GM23248 (cell line): ENCODE measurements around the gene ZNF555. TPM values are rescaled to one million over a fixed set of nuclear protein-coding genes. Genes with fewer than 3 reads are reported as not detected.
"Not testable (repeated sequence)": the region's sequence is repeated elsewhere in the genome, so short reads cannot be mapped to it uniquely, and the experiment has no call there.

Source experiments
- DNase-seq: peaks from one replicate; pipeline ENCODE4 v3.0.0-alpha.2; 2015
- H2AFZ ChIP-seq: fragments of 200-600 bp; sonication (generic); 2 replicates; pipeline ENCODE4 v1.6.1; 2016; ENCODE audit warnings: antibody characterized with exemption
- H3F3A ChIP-seq: fragments of 200-600 bp; sonication (generic); 2 replicates; pipeline ENCODE4 v1.6.1; 2016; ENCODE audit warnings: mild to moderate bottlenecking, antibody characterized with exemption, mixed run types; ENCODE audit not compliant: insufficient read depth
- H3K27ac ChIP-seq: fragments of 200-600 bp; sonication (generic); 2 replicates; pipeline ENCODE4 v1.5.1; 2016; ENCODE audit warnings: mild to moderate bottlenecking
- H3K27me3 ChIP-seq: fragments of 200-600 bp; sonication (generic); replicated peaks from 2 replicates; pipeline ENCODE4 v1.6.1; 2016; ENCODE audit warnings: mild to moderate bottlenecking; ENCODE audit not compliant: insufficient read depth
- H3K36me3 ChIP-seq: fragments of 200-600 bp; sonication (generic); 2 replicates; pipeline ENCODE4 v1.6.1; 2016; ENCODE audit warnings: low read depth, mild to moderate bottlenecking
- H3K4me1 ChIP-seq: fragments of 200-600 bp; sonication (generic); 2 replicates; pipeline ENCODE4 v1.6.1; 2016; ENCODE audit warnings: mild to moderate bottlenecking; ENCODE audit not compliant: insufficient read depth
- H3K4me2 ChIP-seq: fragments of 200-600 bp; sonication (generic); one replicate; pipeline ENCODE4 v1.6.1; 2016; ENCODE audit warnings: mild to moderate bottlenecking; ENCODE audit not compliant: unreplicated experiment
- H3K4me3 ChIP-seq: fragments of 200-600 bp; sonication (generic); 2 replicates; pipeline ENCODE4 v1.5.1; 2016; ENCODE audit warnings: mild to moderate bottlenecking
- H3K79me2 ChIP-seq: fragments of 200-600 bp; sonication (generic); 2 replicates; pipeline ENCODE4 v1.6.1; 2016; ENCODE audit warnings: mild to moderate bottlenecking; ENCODE audit not compliant: insufficient read depth
- H3K9ac ChIP-seq: fragments of 200-600 bp; sonication (generic); 2 replicates; pipeline ENCODE4 v1.6.1; 2016; ENCODE audit warnings: mild to moderate bottlenecking
- H3K9me2 ChIP-seq: fragments of 200-600 bp; sonication (generic); 2 replicates; pipeline ENCODE4 v1.6.1; 2016; ENCODE audit warnings: mixed run types, mild to moderate bottlenecking, moderate library complexity; ENCODE audit not compliant: insufficient read depth
- H3K9me3 ChIP-seq: fragments of 200-600 bp; sonication (generic); one replicate; pipeline ENCODE4 v1.6.1; 2017; ENCODE audit warnings: low read depth
- H4K20me1 ChIP-seq: fragments of 200-600 bp; sonication (generic); 2 replicates; pipeline ENCODE4 v1.6.0; 2016; ENCODE audit not compliant: insufficient read depth
- EZH2 ChIP-seq: fragments of 200-600 bp; sonication (generic); IDR thresholded peaks from 2 replicates; pipeline ENCODE4 v1.6.1; 2018; ENCODE audit warnings: antibody characterized with exemption, mild to moderate bottlenecking; ENCODE audit not compliant: insufficient read depth, poor library complexity, severe bottlenecking
- EZH2phosphoT487 ChIP-seq: fragments of 200-600 bp; sonication (generic); IDR thresholded peaks from 2 replicates; pipeline ENCODE4 v1.6.1; 2018; ENCODE audit warnings: antibody characterized with exemption, moderate library complexity, mild to moderate bottlenecking, low read depth; ENCODE audit not compliant: insufficient read depth
- WGBS, 2 experiments: methylation state at CpG; one replicate each; pipeline ENCODE4 v1.1.6; 2015 to 2017; ENCODE audit warnings: low lambda C conversion rate in 2 of 2, low coverage in 1 of 2; ENCODE audit errors: missing lambda C conversion rate in 2 of 2; 5-methylcytosine and 5-hydroxymethylcytosine counted together
- in situ Hi-C: fragments of 300-500 bp; cut with MboI; formaldehyde crosslinking; loops from 2 replicates; pipeline ENCODE4 v1.15.0; 2020
- polyA plus RNA-seq: library from polyadenylated mRNA; unstranded; fragments of >200 nt; fragmentation: Nextera tagmentation; extraction: Ambion mirVana; gene quantifications from 2 replicates; pipeline ENCODE4 v1.2.1, GENCODE V29; 2016
- total RNA-seq: library from RNA; depleted of rRNA; stranded (reverse); fragments of >200 nt; shearing (Covaris generic); gene quantifications from 2 replicates; pipeline ENCODE4 v1.2.3, GENCODE V29; 2014

Gene ZNF555
- total and polyA plus RNA-seq, 2 experiments from 2014 or later, result 4.3 to 6.2 TPM

- Histone ChIP-seq H3K79me2 (no peaks in the 10 kb centered on the region), H3K4me2 (no peak overlapping the region), H4K20me1 (no peaks in the 10 kb centered on the region), H3K4me3 (no peak overlapping the region), H3K4me1 (no peaks in the 10 kb centered on the region), H3K36me3 (no peaks in the 10 kb centered on the region), H3F3A (no peaks in the 10 kb centered on the region), H3K27me3 (no peaks in the 10 kb centered on the region), H3K9ac (no peak overlapping the region), H3K9me3 (no peaks in the 10 kb centered on the region), H2AFZ (no peak overlapping the region), H3K9me2 (no peaks in the 10 kb centered on the region), H3K27ac (no peak overlapping the region)
- 80% methylated on average over 15 of the region's 15 CpGs for WGBS, 2 experiments
- DNase-seq, result no peak
- in situ Hi-C loops, result no loop called here
- TF ChIP-seq EZH2, result no peak
- no peak for TF ChIP-seq EZH2phosphoT487
These were observed 25.4 kb upstream of the ZNF555 start for GRCh38 chr19:2815923-2816322.

GRCh38 chr19:2816641-2817040 is 24.6 kb upstream of the ZNF555 start:
- Histone ChIP-seq H3K27ac (no peak overlapping the region), H3K27me3 (no peaks in the 10 kb centered on the region), H3K9me3 (no peaks in the 10 kb centered on the region), H3K36me3 (no peaks in the 10 kb centered on the region), H3K4me1 (no peaks in the 10 kb centered on the region), H2AFZ (no peak overlapping the region), H4K20me1 (no peaks in the 10 kb centered on the region), H3K4me3 (no peak overlapping the region), H3K79me2 (no peaks in the 10 kb centered on the region), H3K9me2 (no peaks in the 10 kb centered on the region), H3F3A (no peaks in the 10 kb centered on the region), H3K4me2 (no peak overlapping the region), H3K9ac (no peak overlapping the region)
- TF ChIP-seq EZH2 (no peak), EZH2phosphoT487 (no peak)
- 79 to 80% methylated on average over 16 of the region's 16 CpGs for WGBS, 2 experiments
- in situ Hi-C loops, result no loop called here
- no peak for DNase-seq

- H3K4me2 ChIP-seq, H3K4me1 ChIP-seq, H3K9me2 ChIP-seq, H2AFZ ChIP-seq, H3K9me3 ChIP-seq, in situ Hi-C loops, H3K79me2 ChIP-seq, H3F3A ChIP-seq, H3K9ac ChIP-seq, H3K4me3 ChIP-seq, H3K27ac ChIP-seq, H3K36me3 ChIP-seq, H4K20me1 ChIP-seq, H3K27me3 ChIP-seq: not testable (repeated sequence)
- DNase-seq, result peak; percentile 42
- 59 to 62% methylated on average over 22 of the region's 22 CpGs for WGBS, 2 experiments
These were observed 23.9 kb upstream of the ZNF555 start for GRCh38 chr19:2817237-2817829.

- WGBS, 2 experiments, result 1 to 2% methylated on average over 37 to 57 of the region's 64 CpGs
- in situ Hi-C loops, result no loop called here
These were observed 21.6 kb upstream of the ZNF555 start, which contains the start of gene ZNF554 for GRCh38 chr19:2819540-2820111. Gene ZNF554, plus strand, starts transcription at chr19:2819868. Its CDS starts 204 bp downstream, at chr19:2820072.

More at GRCh38 chr19:2819540-2820111, 21.6 kb upstream of the ZNF555 start, which contains the start of gene ZNF554:
- DNase-seq, result peak; percentile 96
- no peaks in the 10 kb centered on the region for H3K4me1 ChIP-seq
- H3K27ac ChIP-seq, result no peak within 1 kb of the TSS
- H3K9me3 ChIP-seq, result no peaks in the 10 kb centered on the region
- TF ChIP-seq EZH2, result no peak
- TF ChIP-seq EZH2phosphoT487, result no peak
- peak within 1 kb of the TSS; percentile 78 for H3K9ac ChIP-seq
- H3K4me2 ChIP-seq, result peak within 1 kb of the TSS; percentile 94
- peak within 1 kb of the TSS; percentile 77 for H3K4me3 ChIP-seq
- H3F3A ChIP-seq, result no peaks in the 10 kb centered on the region
- H2AFZ ChIP-seq, result peak within 1 kb of the TSS; percentile 79
- H4K20me1 ChIP-seq, result no peaks in the 10 kb centered on the region
- H3K27me3 ChIP-seq, result no peaks in the 10 kb centered on the region
- H3K9me2 ChIP-seq, result no peaks in the 10 kb centered on the region
- H3K36me3 ChIP-seq, result no peaks in the 10 kb centered on the region
- H3K79me2 ChIP-seq, result no peaks in the 10 kb centered on the region
